Ascending aorta (tissue), 2 donors: ENCODE data around the gene BOC. TPM values are rescaled to one million over a fixed set of nuclear protein-coding genes. Genes with fewer than 3 reads are reported as not detected.

Experiments
- DNase-seq, 2 donors: peaks; one replicate each; pipeline ENCODE4 v3.0.0-alpha.2; 2019; ENCODE audit warnings: low spot score in 2 of 2
- H3K27ac ChIP-seq, 2 donors: fragments of 200-600 bp; sonication (generic); one replicate each; pipeline ENCODE4 v1.5.1; 2016 to 2017; ENCODE audit warnings: mild to moderate bottlenecking in 1 of 2
- H3K27me3 ChIP-seq: fragments of 200-600 bp; sonication (generic); one replicate; pipeline ENCODE4 v1.5.1; 2017
- H3K36me3 ChIP-seq, 2 donors: fragments of 200-600 bp; sonication (generic); one replicate each; pipeline ENCODE4 v1.5.1; 2016
- H3K4me1 ChIP-seq, 2 donors: fragments of 200-600 bp; sonication (generic); one replicate each; pipeline ENCODE4 v1.5.1; 2016 to 2017; ENCODE audit warnings: mild to moderate bottlenecking in 1 of 2
- H3K4me3 ChIP-seq, 2 donors: fragments of 200-600 bp; sonication (generic); one replicate each; pipeline ENCODE4 v1.5.1; 2016 to 2017; ENCODE audit warnings: mild to moderate bottlenecking in 1 of 2
- H3K9me3 ChIP-seq, 2 donors: fragments of 200-600 bp; sonication (generic); one replicate each; pipeline ENCODE4 v1.5.1; 2016
- CTCF ChIP-seq, 3 experiments: fragments of 200-600 bp in 2 of 3; fragments of 450-650 bp in 1 of 3; sonication (generic) in 2 of 3; IDR thresholded peaks; one replicate each; pipeline ENCODE4 v1.5.1; 2016 to 2019; ENCODE audit warnings: antibody characterized with exemption in 3 of 3, mild to moderate bottlenecking in 1 of 3, moderate library complexity in 1 of 3
- intact Hi-C: fragments of 100-400 bp; cut with DNase I; formaldehyde crosslinking; loops from one replicate; pipeline ENCODE4 v1.15.1; 2023
- total RNA-seq: library from RNA; depleted of rRNA; stranded (reverse); fragments of >200 nt; gene quantifications from one replicate; pipeline ENCODE4 v1.1.0, GENCODE V29; 2016

The BOC gene
- total RNA-seq, 1 donor from 2014 or later, result 31.3 TPM

GRCh38 chr3:113194823-113195401 is 16.4 kb upstream of the BOC start:
- intact Hi-C loops, result no loop called here
- H3K4me3 ChIP-seq, result no peak overlapping the region
- TF ChIP-seq CTCF (IDR thresholded peaks at IDR 0.05), result no peak
- H3K27ac ChIP-seq, result peak overlapping the region in 1 of 2 donors; percentile 42
- H3K27me3 ChIP-seq, result no peaks in the 10 kb centered on the region
- H3K36me3 ChIP-seq, result no peaks in the 10 kb centered on the region
- H3K4me1 ChIP-seq, result no peaks in the 10 kb centered on the region
- DNase-seq, result no peak
- H3K9me3 ChIP-seq, result no peaks in the 10 kb centered on the region

- Histone ChIP-seq H3K9me3 (no peaks in the 10 kb centered on the region), H3K27ac (no peak overlapping the region), H3K36me3 (no peaks in the 10 kb centered on the region), H3K27me3 (no peaks in the 10 kb centered on the region), H3K4me3 (no peak overlapping the region), H3K4me1 (no peaks in the 10 kb centered on the region)
- DNase-seq, result no peak
- intact Hi-C loops, result no loop called here
- no peak for TF ChIP-seq CTCF (IDR thresholded peaks at IDR 0.05)
Measured at GRCh38 chr3:113200351-113200750, 11.0 kb upstream of the BOC start.

- H3K36me3 ChIP-seq, result no peaks in the 10 kb centered on the region
- H3K4me3 ChIP-seq, result no peak overlapping the region
- no peaks in the 10 kb centered on the region for H3K4me1 ChIP-seq
- no peaks in the 10 kb centered on the region for H3K9me3 ChIP-seq
- DNase-seq, result no peak
- intact Hi-C loops, result no loop called here
- no peak for TF ChIP-seq CTCF (IDR thresholded peaks at IDR 0.05)
- no peaks in the 10 kb centered on the region for H3K27me3 ChIP-seq
- no peak overlapping the region for H3K27ac ChIP-seq
Measured at GRCh38 chr3:113200946-113201345, 10.4 kb upstream of the BOC start.

- no peak overlapping the region for H3K4me3 ChIP-seq
- no peak for TF ChIP-seq CTCF (IDR thresholded peaks at IDR 0.05)
- no peaks in the 10 kb centered on the region for H3K4me1 ChIP-seq
- no peak overlapping the region for H3K27ac ChIP-seq
- no peaks in the 10 kb centered on the region for H3K36me3 ChIP-seq
- no peaks in the 10 kb centered on the region for H3K9me3 ChIP-seq
- DNase-seq, result no peak
- no peaks in the 10 kb centered on the region for H3K27me3 ChIP-seq
- intact Hi-C loops, result no loop called here
Measured at GRCh38 chr3:113204371-113204770, 7.0 kb upstream of the BOC start.

- Histone ChIP-seq H3K4me1 (no peaks in the 10 kb centered on the region), H3K9me3 (no peaks in the 10 kb centered on the region), H3K4me3 (no peak overlapping the region), H3K27me3 (no peaks in the 10 kb centered on the region), H3K36me3 (no peaks in the 10 kb centered on the region), H3K27ac (no peak overlapping the region)
- no peak for DNase-seq
- intact Hi-C loops, result no loop called here
- TF ChIP-seq CTCF (IDR thresholded peaks at IDR 0.05), result no peak
Measured at GRCh38 chr3:113205481-113205880, 5.9 kb upstream of the BOC start.
